Dermis lymphatic vessel endothelial cell (primary cell): ENCODE measurements around the gene PDCD2L. TPM values are rescaled to one million over a fixed set of nuclear protein-coding genes. Genes with fewer than 3 reads are reported as not detected.

Experiments
- total RNA-seq: library from RNA; depleted of rRNA; stranded (reverse); fragments of >200 nt; gene quantifications from 2 replicates; pipeline ENCODE4 v1.2.1, GENCODE V29; 2014

Gene PDCD2L
- total RNA-seq: 10.3 and 12.1 TPM in 2 replicates

GRCh38 chr19:34404109-34404909, at the start of gene PDCD2L:
Gene PDCD2L, plus strand, starts transcription at chr19:34404399. Its CDS starts 32 bp downstream, at chr19:34404431.

GRCh38 chr19:34364830-34365462, 39.3 kb upstream of the PDCD2L start, which contains the start of gene GPI:
Gene GPI, plus strand, starts transcription at chr19:34365196. Its CDS starts 71 bp downstream, at chr19:34365267.

Other genes with a start within 250 kb of the PDCD2L start
- 138 TPM in 2 replicates for gene LSM14A, start 231.9 kb upstream of the PDCD2L start, total RNA-seq
- 40.7 and 57.2 TPM in 2 replicates for gene GARRE1, start 149.8 kb upstream of the PDCD2L start, total RNA-seq
- 78.8 and 104 TPM in 2 replicates for gene GPI, start 39.2 kb upstream of the PDCD2L start, total RNA-seq
- gene UBA2, start 24.0 kb downstream of the PDCD2L start, total RNA-seq: 135 and 166 TPM in 2 replicates
- gene WTIP, start 77.4 kb downstream of the PDCD2L start, total RNA-seq: 31.7 and 41.2 TPM in 2 replicates